G401.6 (cell line): Measurements from ENCODE around the gene SLC25A51.
"Not testable (repeated sequence)": the region's sequence is repeated elsewhere in the genome, so short reads cannot be mapped to it uniquely, and the experiment has no call there.

Experiments
- FAIRE-seq: peaks from 2 replicates; lab custom pipeline; 2012; peaks lifted over from hg19 to GRCh38; lab: Jason Lieb, UNC

SLC25A51 gene

GRCh38 chr9:37902796-37903646 is 906 bp downstream of the SLC25A51 start:
- no peak for FAIRE-seq

- no peak for FAIRE-seq
Observed at GRCh38 chr9:37902131-37902530, 1.8 kb downstream of the SLC25A51 start.

GRCh38 chr9:37899041-37899440 is 4.9 kb downstream of the SLC25A51 start:
- FAIRE-seq, result no peak

GRCh38 chr9:37897665-37898064 is 6.3 kb downstream of the SLC25A51 start:
- no peak for FAIRE-seq

GRCh38 chr9:37892063-37892462 is 11.9 kb downstream of the SLC25A51 start:
- no peak for FAIRE-seq

GRCh38 chr9:37891042-37891441 is 12.9 kb downstream of the SLC25A51 start:
- FAIRE-seq, result not testable (repeated sequence)

GRCh38 chr9:37889536-37889935 is 14.4 kb downstream of the SLC25A51 start:
- FAIRE-seq, result no peak

- not testable (repeated sequence) for FAIRE-seq
Observed at GRCh38 chr9:37887977-37888583, 15.8 kb downstream of the SLC25A51 start.

GRCh38 chr9:37880916-37881479 is 22.9 kb downstream of the SLC25A51 start:
- no peak for FAIRE-seq

GRCh38 chr9:37876376-37876775 is 27.6 kb downstream of the SLC25A51 start:
- FAIRE-seq, result no peak

GRCh38 chr9:37873955-37874354 is 30.0 kb downstream of the SLC25A51 start:
- FAIRE-seq, result no peak

- FAIRE-seq, result no peak
Observed at GRCh38 chr9:37870799-37871176, 33.1 kb downstream of the SLC25A51 start.

GRCh38 chr9:37870081-37870798 is 33.7 kb downstream of the SLC25A51 start:
- FAIRE-seq, result no peak

GRCh38 chr9:37862530-37862929 is 41.4 kb downstream of the SLC25A51 start:
- no peak for FAIRE-seq

- peak; percentile 88 for FAIRE-seq
Observed at GRCh38 chr9:37859043-37859442, 44.9 kb downstream of the SLC25A51 start.

- no peak for FAIRE-seq
Observed at GRCh38 chr9:37856551-37856950, 47.4 kb downstream of the SLC25A51 start.

- no peak for FAIRE-seq
Observed at GRCh38 chr9:37852222-37852621, 51.7 kb downstream of the SLC25A51 start.

GRCh38 chr9:37840560-37841194 is 63.2 kb downstream of the SLC25A51 start:
- FAIRE-seq, result peak; percentile 72

GRCh38 chr9:37839496-37840461 is 64.1 kb downstream of the SLC25A51 start:
- no peak for FAIRE-seq
